ENCODE results near the gene GNB4.

GNB4 gene

DNA sequence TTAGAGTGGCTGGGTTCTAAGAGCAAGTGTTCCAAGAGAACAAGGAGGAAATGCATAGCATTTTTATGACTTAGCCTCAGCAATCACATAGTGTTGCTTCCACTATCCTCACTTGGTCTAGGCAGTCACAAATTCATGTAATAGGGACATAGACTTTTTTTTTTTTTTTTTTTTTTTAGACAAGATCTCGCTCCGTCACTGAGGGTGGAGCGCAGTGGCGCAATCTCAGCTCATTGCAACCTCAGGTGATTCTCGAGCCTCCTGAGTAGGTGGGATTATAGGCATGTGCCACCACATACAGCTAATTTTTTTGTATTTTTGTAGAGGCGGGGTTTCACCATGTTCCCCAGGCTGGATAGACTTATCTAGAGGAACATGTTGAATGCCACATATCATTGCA lies 4.7 kb upstream of the GNB4 start:
- no peak for TF ChIP-seq CTCF (IDR thresholded peaks at IDR 0.05; ENCODE audit: insufficient read depth, low read length, missing control alignments)
- ChIA-PET CTCF (interaction anchor here (0.6 kb wide), 1 partner anchor 33 kb away, joined by 3 read pairs; no protein-coding TSS in a partner anchor), POLR2A (no interaction called here)
- H3K4me3 ChIP-seq (ENCODE audit: low read depth, low read length), result no peak overlapping the region
- DNase-seq (ENCODE audit: low read depth, low spot score), result no peak

DNA sequence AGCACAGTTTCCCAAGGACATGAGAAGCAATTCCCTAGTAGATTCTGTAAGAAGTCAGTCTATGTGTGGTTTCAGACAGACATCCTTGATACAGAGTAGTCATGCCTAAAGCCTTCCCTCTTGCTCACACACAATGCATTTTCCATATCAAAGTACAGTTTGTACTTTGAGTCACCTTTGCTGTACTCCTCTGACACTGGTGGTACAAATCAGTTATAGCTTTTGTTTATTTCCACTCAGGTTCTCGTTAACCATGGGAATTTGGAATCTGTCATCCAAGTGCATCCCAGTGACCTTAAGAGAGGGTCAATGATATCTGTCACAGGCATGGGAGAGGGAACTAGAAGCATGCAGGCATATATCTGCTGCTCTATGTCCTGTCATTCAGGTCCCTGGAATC lies 3.6 kb upstream of the GNB4 start:
- CTCF ChIA-PET, result interaction anchor here (1.2 kb wide), 1 partner anchor 97 kb away, joined by 3 read pairs; no protein-coding TSS in a partner anchor

DNA sequence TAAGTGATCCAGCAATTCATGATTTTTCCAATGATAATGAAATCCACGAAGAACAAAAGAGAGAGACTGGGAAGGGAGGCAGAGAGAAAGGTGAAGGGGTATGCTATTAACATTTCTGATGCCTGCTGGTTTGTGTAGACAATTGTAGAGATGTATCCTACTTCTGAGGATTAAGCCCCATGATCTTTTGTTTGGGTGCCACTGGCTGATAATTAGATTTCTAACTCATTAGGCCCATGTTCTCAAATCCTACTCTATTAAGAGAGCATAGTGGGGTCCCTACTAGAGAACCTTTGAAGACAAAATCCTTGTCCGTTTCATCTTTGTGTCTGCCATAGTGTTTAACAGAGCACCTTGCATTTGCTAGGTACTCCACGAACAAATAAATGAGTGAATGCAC lies 2.7 kb upstream of the GNB4 start:
- no peak for DNase-seq (ENCODE audit: low read depth, low spot score)
- no peak for TF ChIP-seq CTCF (IDR thresholded peaks at IDR 0.05; ENCODE audit: insufficient read depth, low read length, missing control alignments)
- CTCF ChIA-PET, result interaction anchor here (1.2 kb wide), 1 partner anchor 98 kb away, joined by 3 read pairs; no protein-coding TSS in a partner anchor
- H3K4me3 ChIP-seq (ENCODE audit: low read depth, low read length), result no peak overlapping the region
- POLR2A ChIA-PET, result no interaction called here

More for the DNA sequence above, 3.6 kb upstream of the GNB4 start:
- DNase-seq (ENCODE audit: low read depth, low spot score), result no peak
- H3K4me3 ChIP-seq (ENCODE audit: low read depth, low read length), result no peak overlapping the region
- TF ChIP-seq CTCF (IDR thresholded peaks at IDR 0.05; ENCODE audit: insufficient read depth, low read length, missing control alignments), result no peak
- POLR2A ChIA-PET, result no interaction called here

- no peak for TF ChIP-seq CTCF (IDR thresholded peaks at IDR 0.05; ENCODE audit: insufficient read depth, low read length, missing control alignments)
- POLR2A ChIA-PET, result no interaction called here
- CTCF ChIA-PET, result interaction anchor here (1.2 kb wide), 1 partner anchor 11 kb away, joined by 3 read pairs; no protein-coding TSS in a partner anchor
- DNase-seq (ENCODE audit: low read depth, low spot score), result no peak
- no peak overlapping the region for H3K4me3 ChIP-seq (ENCODE audit: low read depth, low read length)
Observed at GRCh38 chr3:179452872-179453271, 1.6 kb upstream of the GNB4 start.

DNA sequence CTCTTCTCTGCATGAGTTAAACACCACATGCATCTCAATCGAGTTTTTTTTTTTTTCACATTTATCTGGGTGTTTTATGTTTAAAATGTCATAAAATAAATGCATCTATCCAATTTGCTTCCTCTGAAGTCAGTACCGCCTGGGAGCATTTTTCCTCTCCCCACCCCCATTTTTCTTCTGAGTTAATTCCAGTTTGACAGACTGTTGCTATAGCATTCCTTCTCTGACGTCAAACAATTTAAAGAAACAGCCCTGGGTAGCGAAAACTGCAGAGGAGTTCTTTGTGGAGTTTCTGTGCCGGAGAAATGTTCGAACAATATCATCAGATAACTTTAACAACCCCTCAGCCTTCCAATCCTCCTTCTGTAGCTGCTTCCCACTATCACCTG lies 900 bp upstream of the GNB4 start:
- peak overlapping the region; percentile 78 for H3K4me3 ChIP-seq (ENCODE audit: low read depth, low read length)
- ChIA-PET CTCF (no interaction called here), POLR2A (no interaction called here)
- no peak for TF ChIP-seq CTCF (IDR thresholded peaks at IDR 0.05; ENCODE audit: insufficient read depth, low read length, missing control alignments)
- peak; percentile 21 for DNase-seq (ENCODE audit: low read depth, low spot score)

DNA sequence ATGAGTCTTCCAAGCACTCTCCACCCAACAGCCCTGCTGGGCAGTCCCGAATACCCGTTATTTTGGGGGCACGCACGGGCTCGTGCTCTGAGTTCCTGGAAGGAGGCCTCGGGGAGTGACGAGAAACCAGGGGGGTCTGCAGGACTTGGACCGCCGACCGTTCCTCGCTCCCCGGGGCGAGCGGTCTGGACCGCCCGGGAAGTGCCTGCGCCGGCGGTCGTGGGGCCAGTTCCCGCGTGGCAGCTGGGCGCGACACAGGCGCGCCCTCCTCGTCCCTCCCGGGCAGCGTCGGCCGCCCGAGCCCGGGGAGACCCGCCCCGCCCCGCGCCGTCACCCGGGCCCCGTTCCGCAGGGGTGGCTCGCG lies 387 bp downstream of the GNB4 start:
- peak overlapping the region; percentile 78 for H3K4me3 ChIP-seq (ENCODE audit: low read depth, low read length)
- POLR2A ChIA-PET, result interaction anchor here (1.2 to 2.1 kb wide), 4 partner anchors 48 to 112 kb away, joined by 3 to 7 read pairs (median 6); partner anchors contain the start of gene ACTL6A
- CTCF ChIA-PET, result interaction anchor here (1.0 kb wide), 1 partner anchor 110 kb away, joined by 3 read pairs; no protein-coding TSS in a partner anchor
- no peak for TF ChIP-seq CTCF (IDR thresholded peaks at IDR 0.05; ENCODE audit: insufficient read depth, low read length, missing control alignments)
- DNase-seq (ENCODE audit: low read depth, low spot score), result no peak

Data from AG04449 (cell line).